GM12874 (cell line): ENCODE data around the gene ITIH1.
A peak's percentile ranks its signal among the peaks of the same experiment; 100 is the strongest.

ENCODE experiments used
- CTCF ChIP-seq: IDR thresholded peaks from 2 replicates; pipeline ENCODE4 v1.5.1; 2011; ENCODE audit warnings: low read depth, mild to moderate bottlenecking, control low read depth, low read length, moderate library complexity; ENCODE audit not compliant: insufficient read depth

The ITIH1 gene

GRCh38 chr3:52793702-52794611 lies 16.6 kb downstream of the ITIH1 start:
- no peak for TF ChIP-seq CTCF

DNA sequence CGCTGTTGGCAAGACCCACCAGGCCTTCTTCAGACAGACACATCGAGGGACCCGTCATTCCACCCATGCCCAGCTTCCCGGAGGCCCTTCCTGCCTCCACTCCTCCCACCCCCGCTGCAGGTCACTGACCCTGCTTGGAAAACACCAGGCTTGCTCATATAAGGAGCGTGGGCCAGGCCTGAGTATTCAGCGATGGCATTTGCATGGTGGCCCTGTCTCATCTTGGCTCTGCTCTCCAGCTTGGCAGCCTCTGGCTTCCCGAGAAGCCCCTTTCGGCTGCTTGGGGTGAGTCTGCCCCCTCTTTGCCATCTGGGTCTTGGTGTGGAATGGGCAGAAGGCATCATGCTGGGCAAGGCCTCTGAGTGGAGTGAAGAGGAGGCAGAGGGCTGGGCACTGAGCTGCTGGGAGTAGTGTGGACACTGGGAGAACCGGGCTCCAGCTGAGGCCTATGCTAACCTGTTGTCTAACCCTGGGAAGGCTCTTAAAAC lies 17.3 kb downstream of the ITIH1 start, which contains the start of gene ITIH3:
Gene ITIH3 (plus strand): TSS at position 185 of the 488 bp plus-strand sequence. CDS start 8 bp downstream, at position 193.
- no peak for TF ChIP-seq CTCF

DNA sequence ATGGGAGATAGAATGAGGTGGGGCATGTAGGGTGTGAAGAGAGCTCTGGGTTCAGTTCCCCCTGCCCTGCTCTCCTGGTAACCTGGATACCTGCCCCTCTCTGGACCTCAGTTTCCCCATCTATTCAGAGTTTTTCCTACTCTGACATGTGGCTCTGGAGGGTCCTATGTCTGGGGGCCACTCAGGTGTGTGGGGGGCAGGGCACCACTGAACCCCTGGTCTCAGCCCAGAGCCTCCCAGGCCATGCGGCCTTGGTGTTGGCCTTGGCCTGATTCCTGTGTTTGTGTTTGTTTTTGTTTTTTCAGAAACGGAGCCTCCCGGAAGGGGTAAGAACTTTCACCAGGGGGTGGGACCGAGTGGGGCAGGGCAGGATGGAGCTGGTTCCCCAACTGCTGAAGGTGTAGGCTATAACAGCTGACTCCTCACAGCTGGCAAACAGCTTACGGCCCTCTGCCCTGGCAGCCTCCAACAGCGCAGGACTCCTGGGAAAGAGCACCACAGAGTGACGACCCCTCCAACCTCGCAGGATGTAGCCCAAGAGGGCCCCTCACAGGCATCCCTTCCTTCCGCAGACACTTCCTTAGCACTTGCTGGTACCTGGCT lies 18.0 kb downstream of the ITIH1 start:
- TF ChIP-seq CTCF: no peak

DNA sequence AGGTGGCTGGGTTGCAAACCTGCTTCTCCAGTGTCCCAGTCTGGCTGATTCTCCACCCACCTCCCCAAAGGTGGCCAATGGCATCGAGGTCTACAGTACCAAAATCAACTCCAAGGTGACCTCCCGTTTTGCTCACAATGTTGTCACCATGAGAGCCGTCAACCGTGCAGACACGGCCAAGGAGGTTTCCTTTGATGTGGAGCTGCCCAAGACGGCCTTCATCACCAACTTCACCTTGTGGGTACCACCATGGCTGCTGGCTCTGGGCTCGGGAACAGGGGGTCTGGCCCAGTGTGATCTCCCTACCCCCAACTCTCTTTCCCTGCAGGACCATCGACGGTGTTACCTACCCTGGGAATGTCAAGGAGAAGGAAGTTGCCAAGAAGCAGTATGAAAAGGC lies 19.0 kb downstream of the ITIH1 start:
- TF ChIP-seq CTCF: no peak

- no peak for TF ChIP-seq CTCF
Observed at GRCh38 chr3:52798376-52798977, 21.1 kb downstream of the ITIH1 start.

GRCh38 chr3:52798978-52799476 lies 21.6 kb downstream of the ITIH1 start:
- peak; percentile 75 for TF ChIP-seq CTCF

- no peak for TF ChIP-seq CTCF
Observed at GRCh38 chr3:52800079-52800478, 22.7 kb downstream of the ITIH1 start.
